ENCODE results near the gene MPP7. TPM values are rescaled to one million over a fixed set of nuclear protein-coding genes. Genes with fewer than 3 reads are reported as not detected.

The MPP7 gene
- total and polyA plus RNA-seq, 2 of the 8 experiments (the other 6 are each of a cell fraction or from before 2014, with no cell fraction given) = 1.9 to 9.3 TPM

DNA sequence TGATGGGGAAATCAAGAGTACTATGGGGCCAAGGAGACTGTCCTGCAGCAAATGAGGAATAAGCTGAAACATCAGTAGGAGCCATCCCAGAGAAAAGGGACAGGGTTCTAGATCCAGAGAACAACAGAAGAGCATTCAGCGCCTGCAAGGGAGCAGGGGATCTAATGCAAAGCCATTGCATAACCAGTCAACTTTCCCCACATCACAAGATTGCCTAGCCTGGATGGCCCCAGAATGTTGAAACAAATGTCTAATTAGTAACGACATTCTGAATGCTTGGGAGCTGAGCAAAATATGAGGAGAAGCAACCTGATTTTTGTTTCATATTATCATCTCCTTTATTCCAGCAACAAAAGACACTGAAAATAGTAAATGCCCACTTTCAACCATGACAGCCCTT lies 2.7 kb upstream of the MPP7 start:
- no peak for DNase-seq (ENCODE audit: low read depth in 1 of 2, low spot score in 2 of 2)
- Histone ChIP-seq H2BK120ac (replicated peaks; ENCODE audit: low read depth, low read length) (no peak overlapping the region), H3K4me1 (replicated peaks in 1 of 4; ENCODE audit: control insufficient read depth in 3 of 4, insufficient read depth in 4 of 4, low read length in 3 of 4) (peaks cover 0 to 3% (median under 1%) of the 10 kb centered on the region in 4 experiments; a peak in 3 of 7 replicates), H3K27me3 (replicated peaks in 1 of 4; ENCODE audit: control insufficient read depth in 3 of 4, extremely low read depth in 1 of 4, insufficient read depth in 3 of 4, low read length in 3 of 4) (peaks cover 0 to 1% (median 0%) of the 10 kb centered on the region in 4 experiments; a peak in 2 of 7 replicates), H4K5ac (ENCODE audit: insufficient read length, low read depth, low read length) (no peak overlapping the region), H4K91ac (replicated peaks; ENCODE audit: insufficient read length, low read length) (no peak overlapping the region), H4K8ac (ENCODE audit: extremely low read depth, insufficient read depth, low read length) (no peak overlapping the region), H2BK5ac (ENCODE audit: low read depth, low read length) (no peak overlapping the region), H4K20me1 (replicated peaks in 1 of 2; ENCODE audit: control insufficient read depth in 1 of 2, insufficient read depth in 2 of 2, low read length in 2 of 2) (no peaks in the 10 kb centered on the region), H2BK20ac (ENCODE audit: low read length) (no peak overlapping the region), H3K4me3 (ENCODE audit: extremely low read depth in 1 of 4, insufficient read depth in 2 of 4, low read depth in 3 of 4, low read length in 4 of 4) (no peak overlapping the region), H2AK5ac (ENCODE audit: low read depth, low read length) (no peak overlapping the region), H3K23ac (ENCODE audit: insufficient read length) (no peak overlapping the region), H3K4me2 (ENCODE audit: insufficient read depth in 1 of 2, low read depth in 2 of 2, low read length in 2 of 2) (no peak overlapping the region), H3K14ac (ENCODE audit: insufficient read length) (no peak overlapping the region), H3K18ac (ENCODE audit: extremely low read depth, low read length) (no peak overlapping the region), H3K23me2 (ENCODE audit: low read depth, low read length) (no peaks in the 10 kb centered on the region), H3K56ac (replicated peaks; ENCODE audit: insufficient read length, low read depth, low read length) (no peak overlapping the region), H3K36me3 (ENCODE audit: control insufficient read depth in 2 of 4, insufficient read depth in 4 of 4, low read length in 3 of 4) (no peaks in the 10 kb centered on the region), H3K27ac (ENCODE audit: low read depth, low read length) (no peak overlapping the region), H3K4ac (replicated peaks; ENCODE audit: insufficient read length, low read depth, low read length) (no peak overlapping the region), H3K9me3 (ENCODE audit: insufficient read depth in 2 of 2, low read depth in 1 of 2, low read length in 1 of 2) (no peaks in the 10 kb centered on the region), H2AFZ (ENCODE audit: low read length) (no peak overlapping the region), H3K79me1 (ENCODE audit: low read depth, low read length) (no peaks in the 10 kb centered on the region), H2BK15ac (ENCODE audit: low read length) (no peak overlapping the region), H2BK12ac (ENCODE audit: low read depth, low read length) (no peak overlapping the region), H3K9ac (replicated peaks in 1 of 4; ENCODE audit: extremely low read depth in 1 of 4, low read depth in 3 of 4, low read length in 3 of 4) (no peak overlapping the region), H3K79me2 (ENCODE audit: control insufficient read depth in 1 of 2, insufficient read depth in 2 of 2, low read length in 2 of 2) (peaks cover 0 to 2% of the 10 kb centered on the region in 2 experiments; a peak in 1 of 4 replicates)
- FAIRE-seq = no peak
- ChIA-PET CTCF (ENCODE audit: partially characterized antibody) (no interaction called here), POLR2A (ENCODE audit: partially characterized antibody) (no interaction called here)
- WGBS, 2 experiments (ENCODE audit: extremely low coverage in 1 of 2, insufficient coverage in 1 of 2, insufficient read length in 1 of 2, insufficient replicate concordance in 2 of 2, low coverage in 1 of 2, low lambda C conversion rate in 2 of 2, missing lambda C conversion rate in 1 of 2) = 89% methylated on average over 2 of the region's 2 CpGs; no CpG with 5 or more reads in 1 of the 2 experiments
- TF ChIP-seq EZH2 (IDR thresholded peaks at IDR 0.05; ENCODE audit: low read depth, low read length, severe bottlenecking) = no peak
- TF ChIP-seq FOSL1 (IDR thresholded peaks at IDR 0.05; ENCODE audit: insufficient read depth, low read depth, low read length) = no peak
- no peak for TF ChIP-seq POLR2AphosphoS5 (IDR thresholded peaks at IDR 0.05; ENCODE audit: low read depth, low read length)
- TF ChIP-seq POU5F1 (IDR thresholded peaks at IDR 0.05; ENCODE audit: low read depth, low read length) = no peak

Measured in H1 (cell line).